SK-N-SH treated with all-trans-retinoic acid at 6 μM for 48 hours (cell line): Measurements from ENCODE around the gene CTXN1.

Experiments
- ZNF8 ChIP-seq: fragments of 450-650 bp; formaldehyde crosslinking; IDR thresholded peaks from 2 replicates; pipeline ENCODE4 v1.5.0; 2020; ENCODE audit warnings: mild to moderate bottlenecking, moderate library complexity
- TF ChIP-seq, protein P1 (sequence below): fragments of 250-450 bp; sonication (Bioruptor Pico); IDR thresholded peaks from 2 replicates; pipeline ENCODE4 v1.5.1; 2021; ENCODE audit warnings: mild to moderate bottlenecking, moderate library complexity

DNA sequence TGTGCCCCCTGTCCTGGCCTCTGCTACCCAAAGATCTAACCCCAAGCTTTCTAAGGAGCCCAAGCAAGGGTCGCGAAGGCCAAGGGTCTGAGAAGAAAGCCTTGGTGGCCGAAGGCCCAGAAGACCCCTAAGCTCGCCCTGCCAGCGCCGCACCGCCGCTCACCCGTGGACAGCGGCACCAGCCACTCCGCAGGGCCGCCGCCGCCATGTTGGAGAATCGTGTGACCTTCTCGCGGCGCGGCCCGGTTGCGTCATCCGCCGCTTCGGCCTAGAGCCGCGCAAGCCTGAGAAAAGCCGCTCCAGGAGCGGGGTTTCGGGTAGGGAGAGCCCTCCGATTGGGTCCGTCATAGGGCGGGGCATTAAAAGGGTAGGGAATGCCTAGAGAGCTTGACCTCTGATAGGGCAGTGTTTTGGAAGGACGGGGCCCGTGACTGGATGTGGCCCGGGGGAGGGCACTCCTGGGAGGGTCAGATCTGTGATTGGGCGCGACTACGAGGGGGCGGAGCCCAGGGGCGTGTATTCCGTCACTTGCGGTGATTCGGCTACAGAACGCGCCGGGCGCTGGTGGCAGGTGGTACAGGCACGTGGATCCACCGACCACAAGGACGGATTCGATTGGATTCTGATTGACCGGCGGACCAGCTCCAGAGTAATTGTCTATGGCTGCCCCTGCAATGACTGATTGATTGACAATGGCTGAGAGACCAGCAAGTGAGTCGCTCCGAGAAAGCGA, 17.7 kb upstream of the CTXN1 start, which contains the start of gene TIMM44:
- TF ChIP-seq ZNF8 (CRISPR knock-in tag): no peak
- TF ChIP-seq, protein P1, sequence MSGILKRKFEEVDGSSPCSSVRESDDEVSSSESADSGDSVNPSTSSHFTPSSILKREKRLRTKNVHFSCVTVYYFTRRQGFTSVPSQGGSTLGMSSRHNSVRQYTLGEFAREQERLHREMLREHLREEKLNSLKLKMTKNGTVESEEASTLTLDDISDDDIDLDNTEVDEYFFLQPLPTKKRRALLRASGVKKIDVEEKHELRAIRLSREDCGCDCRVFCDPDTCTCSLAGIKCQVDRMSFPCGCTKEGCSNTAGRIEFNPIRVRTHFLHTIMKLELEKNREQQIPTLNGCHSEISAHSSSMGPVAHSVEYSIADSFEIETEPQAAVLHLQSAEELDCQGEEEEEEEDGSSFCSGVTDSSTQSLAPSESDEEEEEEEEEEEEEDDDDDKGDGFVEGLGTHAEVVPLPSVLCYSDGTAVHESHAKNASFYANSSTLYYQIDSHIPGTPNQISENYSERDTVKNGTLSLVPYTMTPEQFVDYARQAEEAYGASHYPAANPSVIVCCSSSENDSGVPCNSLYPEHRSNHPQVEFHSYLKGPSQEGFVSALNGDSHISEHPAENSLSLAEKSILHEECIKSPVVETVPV (CRISPR knock-in tag): no peak
